HG02970 (cell line): ENCODE measurements around the gene CSMD2.
A peak's percentile ranks its signal among the peaks of the same experiment; 100 is the strongest.

Experiments
- ATAC-seq: cut with Tn5 transposase; IDR thresholded peaks from one replicate; pipeline ENCODE4 v1.9.1; 2021; ENCODE audit warnings: mild to moderate bottlenecking, moderate library complexity, moderate number of reproducible peaks; ENCODE audit not compliant: unreplicated experiment, low FRiP score

The CSMD2 gene

DNA sequence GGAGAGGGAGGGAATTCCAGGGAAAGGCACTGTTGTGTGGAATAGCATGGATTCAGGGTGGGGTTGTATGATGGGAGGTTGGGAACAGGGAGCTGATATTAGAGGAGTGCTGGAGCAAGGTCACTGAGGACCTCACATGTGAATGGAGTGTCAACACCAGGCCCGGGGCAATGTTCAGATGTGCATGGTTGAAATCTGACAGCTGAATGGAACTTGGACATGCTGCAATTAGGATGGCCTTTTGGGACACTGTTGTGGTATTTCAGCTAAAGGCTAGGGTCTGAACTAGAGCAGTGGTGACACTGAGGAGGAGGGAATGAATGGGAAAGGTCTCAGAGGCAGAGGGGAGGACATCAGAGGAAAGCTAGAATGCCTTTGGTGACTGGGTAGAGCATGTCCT, 667.6 kb downstream of the CSMD2 start:
- no peak for ATAC-seq

- no peak for ATAC-seq
These were observed 670.1 kb downstream of the CSMD2 start for GRCh38 chr1:33494929-33495328.

GRCh38 chr1:33488624-33489023, 676.4 kb downstream of the CSMD2 start:
- no peak for ATAC-seq

- ATAC-seq, result no peak
These were observed 682.6 kb downstream of the CSMD2 start for GRCh38 chr1:33482412-33482811.

DNA sequence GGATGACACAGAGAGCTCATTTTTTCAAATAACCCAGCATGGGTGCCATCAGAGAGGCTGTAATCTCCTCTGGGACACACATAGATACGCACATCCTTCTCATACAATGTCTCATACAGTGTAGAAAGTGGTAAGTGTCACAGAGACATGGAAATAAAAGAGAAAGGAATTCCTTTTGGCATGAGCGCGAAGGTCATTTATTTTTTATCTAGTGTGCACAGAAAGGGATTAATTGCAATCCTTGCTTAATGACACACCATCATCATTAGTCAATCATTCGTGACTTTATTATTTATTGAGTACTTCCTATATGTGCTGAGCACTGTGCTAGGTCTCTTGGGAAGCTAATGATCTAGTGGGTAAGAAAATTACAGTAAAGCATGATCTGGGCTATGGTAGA, 687.6 kb downstream of the CSMD2 start:
- ATAC-seq, result no peak

- ATAC-seq, result no peak
These were observed 691.1 kb downstream of the CSMD2 start for GRCh38 chr1:33473900-33474299.

GRCh38 chr1:33472269-33472980, 692.6 kb downstream of the CSMD2 start, which contains the start of gene ZSCAN20:
Gene ZSCAN20, plus strand, starts transcription at chr1:33472645. Its CDS starts 6,644 bp downstream, at chr1:33479289.
- peak; percentile 95 for ATAC-seq

- ATAC-seq, result no peak
These were observed 693.6 kb downstream of the CSMD2 start for GRCh38 chr1:33471416-33471815.

DNA sequence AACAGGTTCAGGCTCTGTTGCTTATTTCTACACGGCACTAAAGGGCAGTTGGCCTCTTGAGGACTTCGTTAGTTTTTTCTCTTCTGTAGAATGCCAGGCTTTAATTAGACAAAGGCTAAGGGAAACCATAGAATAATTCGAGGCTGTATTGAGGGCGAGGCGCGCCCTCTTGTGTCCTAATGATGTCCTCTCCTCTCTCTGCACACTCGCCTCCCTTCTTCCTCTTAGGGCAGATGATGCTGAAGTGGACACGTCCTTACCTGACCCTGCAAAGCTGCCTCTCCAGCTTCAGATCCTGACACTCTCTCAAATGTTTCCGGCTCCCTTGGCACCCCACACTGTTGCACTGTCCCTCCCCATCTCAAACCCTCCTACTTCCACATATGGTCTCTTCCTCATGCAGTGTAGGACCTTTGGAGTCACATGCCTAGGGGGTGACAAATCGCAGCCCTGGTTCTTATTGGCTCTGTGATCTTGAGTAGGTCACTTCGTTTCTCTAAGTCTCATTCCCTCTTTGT, 694.5 kb downstream of the CSMD2 start:
- ATAC-seq, result no peak

GRCh38 chr1:33469691-33470090, 695.3 kb downstream of the CSMD2 start:
- no peak for ATAC-seq

GRCh38 chr1:33468967-33469366, 696.1 kb downstream of the CSMD2 start:
- no peak for ATAC-seq

DNA sequence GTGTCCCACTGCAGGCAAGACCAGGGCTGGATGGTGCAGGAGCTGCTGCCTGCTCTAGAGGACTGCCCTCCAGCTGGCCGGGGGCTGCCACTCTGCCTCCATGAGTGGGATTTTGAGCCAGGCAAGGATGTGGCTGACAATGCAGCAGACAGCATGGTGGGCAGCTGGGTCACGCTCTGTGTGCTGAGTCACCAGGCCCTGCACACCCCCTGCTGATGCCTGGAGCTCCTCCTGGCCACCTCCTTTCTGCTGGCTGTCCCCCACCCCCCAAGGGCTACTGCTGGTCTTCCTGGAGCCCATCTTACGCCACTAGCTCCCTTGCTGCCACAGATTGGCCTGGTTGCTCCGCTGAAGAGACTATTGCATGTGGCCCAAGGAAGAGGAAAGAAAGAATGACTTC, 696.5 kb downstream of the CSMD2 start:
- ATAC-seq, result no peak

DNA sequence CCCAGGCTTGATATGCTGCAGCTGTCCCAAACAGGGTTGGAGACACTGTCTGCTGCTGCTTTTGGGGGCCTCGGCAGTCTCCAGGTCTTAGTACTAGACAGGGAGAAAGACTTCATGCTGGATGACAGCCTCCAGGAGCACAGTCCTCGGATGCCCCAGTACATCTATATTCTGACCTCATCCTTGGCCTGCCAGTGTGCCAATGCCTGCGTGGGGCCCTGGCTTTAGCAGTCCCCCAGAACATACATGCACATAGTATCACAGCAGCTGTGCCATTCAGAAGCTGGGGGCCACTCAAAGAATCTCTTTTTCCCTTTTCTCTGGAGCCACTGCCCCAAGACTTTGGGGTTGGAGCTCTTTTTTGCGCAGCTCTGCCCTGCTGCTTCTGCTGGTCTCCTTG, 697.0 kb downstream of the CSMD2 start:
- ATAC-seq, result no peak

- no peak for ATAC-seq
These were observed 698.9 kb downstream of the CSMD2 start for GRCh38 chr1:33466159-33466558.

GRCh38 chr1:33465316-33465715, 699.7 kb downstream of the CSMD2 start:
- no peak for ATAC-seq

DNA sequence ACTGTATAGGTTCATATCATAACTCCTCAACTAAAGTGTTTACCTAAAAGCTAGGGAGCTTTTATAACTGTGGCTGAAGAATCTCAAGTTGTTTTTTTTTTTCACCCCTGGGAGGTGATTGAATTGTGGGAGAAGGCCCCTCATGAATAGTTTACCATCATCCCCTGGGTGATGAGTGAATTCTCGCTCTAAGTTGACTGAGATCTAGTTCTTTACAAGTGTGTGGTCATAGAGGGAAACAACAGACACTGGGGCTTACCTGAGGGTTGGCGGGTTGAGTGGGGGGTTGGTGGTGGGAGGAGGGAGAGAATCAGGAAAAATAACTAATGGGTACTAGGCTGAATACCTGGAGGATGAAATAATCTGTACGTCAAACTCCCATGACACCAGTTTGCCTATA, 700.5 kb downstream of the CSMD2 start:
- no peak for ATAC-seq
